Lung (tissue), 12 donors: ENCODE results near the gene NT5M. TPM values are rescaled to one million over a fixed set of nuclear protein-coding genes. Genes with fewer than 3 reads are reported as not detected.

ENCODE experiments used
- ATAC-seq: fragments of 200-7000 bp; cut with Tn5 transposase; one replicate; pipeline ENCODE4 v1.9.1; 2020; ENCODE audit warnings: moderate number of reproducible peaks; ENCODE audit not compliant: insufficient read depth, low FRiP score
- DNase-seq, 3 donors: peaks; one replicate each; pipeline ENCODE4 v3.0.0-alpha.2; 2013 to 2017
- H3K27ac ChIP-seq, 2 donors: one replicate each; pipeline ENCODE4 v1.5.1; 2013; ENCODE audit warnings: mild to moderate bottlenecking in 2 of 2, moderate library complexity in 2 of 2, control low read depth in 1 of 2, inconsistent platforms in 1 of 2, low read depth in 1 of 2, low read length in 1 of 2
- H3K27me3 ChIP-seq, 3 donors: one replicate each; pipeline ENCODE4 v1.5.1; 2013; ENCODE audit warnings: low read length in 2 of 3; ENCODE audit not compliant: control insufficient read depth in 3 of 3, insufficient read depth in 3 of 3
- H3K36me3 ChIP-seq, 4 donors: one replicate each; pipeline ENCODE4 v1.5.1; 2013; ENCODE audit warnings: low read length in 4 of 4, mild to moderate bottlenecking in 1 of 4, moderate library complexity in 1 of 4; ENCODE audit not compliant: control insufficient read depth in 4 of 4, insufficient read depth in 4 of 4
- H3K4me1 ChIP-seq, 5 donors: one replicate each; pipeline ENCODE4 v1.5.1; 2013; ENCODE audit warnings: low read length in 5 of 5, mild to moderate bottlenecking in 2 of 5, moderate library complexity in 1 of 5; ENCODE audit not compliant: control insufficient read depth in 5 of 5, insufficient read depth in 5 of 5
- H3K4me3 ChIP-seq: one replicate; pipeline ENCODE4 v1.5.1; 2013; ENCODE audit warnings: mild to moderate bottlenecking, control low read depth, moderate library complexity
- H3K9ac ChIP-seq, 2 donors: one replicate each; pipeline ENCODE4 v1.5.1; 2013; ENCODE audit warnings: low read length in 2 of 2, control low read depth in 1 of 2; ENCODE audit not compliant: insufficient read depth in 1 of 2
- H3K9me3 ChIP-seq, 4 donors: one replicate each; pipeline ENCODE4 v1.5.1; 2013; ENCODE audit warnings: low read length in 3 of 4, mild to moderate bottlenecking in 1 of 4, moderate library complexity in 1 of 4; ENCODE audit not compliant: control insufficient read depth in 4 of 4, insufficient read depth in 3 of 4
- WGBS, 2 donors: extraction: QIAGEN DNeasy Blood & Tissue Kit; methylation state at CpG; one replicate each; pipeline ENCODE4 v1.1.7; 2013; 5-methylcytosine and 5-hydroxymethylcytosine counted together
- polyA plus RNA-seq, 2 donors: library from polyadenylated mRNA; stranded (reverse); fragments of 200-250 nt; gene quantifications; one replicate each; pipeline ENCODE4 v1.2.1, GENCODE V29; 2013
- total RNA-seq, 2 donors: library from RNA; depleted of rRNA in 1 of 2; stranded (reverse); fragments of >200 nt in 1 of 2; gene quantifications; one replicate each; pipeline ENCODE4 v1.2.1, GENCODE V29; 2014 to 2021
- TF ChIP-seq, protein P1 (sequence below): IDR thresholded peaks from 2 replicates; pipeline ENCODE4 v1.5.1; 2012; ENCODE audit warnings: mild to moderate bottlenecking; ENCODE audit errors: control extremely low read depth, extremely low read depth
- donor health status: control.
- donor health status: control.
- donor health status: Bipolar disorder and iron deficiency.
- donor health status: healthy.
- donor health status: DM: yes; HTN: yes; CAD: no.

NT5M gene
- total and polyA plus RNA-seq, 4 donors: 1.7 to 2.8 (median 2.1) TPM

DNA sequence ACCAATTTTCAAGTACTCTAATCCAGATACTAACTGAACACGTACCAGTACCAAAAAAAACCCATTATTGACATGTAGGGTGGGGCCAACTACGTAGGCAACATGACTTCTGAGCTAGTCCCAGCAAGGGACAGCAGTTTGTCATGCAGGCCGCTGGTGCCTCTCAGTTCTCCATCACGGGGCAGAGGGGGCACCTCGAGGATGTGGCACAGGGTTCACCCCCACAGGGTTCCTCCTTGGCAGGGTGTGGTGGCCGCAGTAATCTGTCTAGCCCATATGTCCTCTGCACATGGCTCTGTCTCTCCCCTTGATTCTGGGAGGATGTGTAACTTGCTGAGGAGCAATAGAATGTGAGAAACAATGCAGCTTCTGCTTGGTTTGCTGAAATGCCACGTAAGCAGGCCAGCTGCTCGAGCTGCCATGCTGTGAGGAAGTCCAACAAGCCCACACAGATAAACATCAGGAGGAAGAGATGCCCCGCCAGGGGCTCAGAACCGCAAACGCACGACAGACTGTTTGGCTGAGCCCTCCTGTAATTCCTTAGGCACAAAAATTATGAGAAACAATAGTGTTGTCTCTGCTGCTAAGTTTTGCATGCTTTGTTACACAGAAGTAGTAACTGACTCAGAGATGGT, 62.4 kb downstream of the NT5M start:
- Histone ChIP-seq H3K36me3 (no peaks in the 10 kb centered on the region), H3K4me1 (peaks cover 0 to 5% (median 0%) of the 10 kb centered on the region in 5 donors), H3K27ac (no peak overlapping the region), H3K9me3 (peaks cover 0 to 4% (median 0%) of the 10 kb centered on the region in 4 donors), H3K9ac (no peak overlapping the region), H3K4me3 (no peak overlapping the region), H3K27me3 (no peaks in the 10 kb centered on the region)
- ATAC-seq (no peak), DNase-seq (no peak)
- TF ChIP-seq, protein P1, sequence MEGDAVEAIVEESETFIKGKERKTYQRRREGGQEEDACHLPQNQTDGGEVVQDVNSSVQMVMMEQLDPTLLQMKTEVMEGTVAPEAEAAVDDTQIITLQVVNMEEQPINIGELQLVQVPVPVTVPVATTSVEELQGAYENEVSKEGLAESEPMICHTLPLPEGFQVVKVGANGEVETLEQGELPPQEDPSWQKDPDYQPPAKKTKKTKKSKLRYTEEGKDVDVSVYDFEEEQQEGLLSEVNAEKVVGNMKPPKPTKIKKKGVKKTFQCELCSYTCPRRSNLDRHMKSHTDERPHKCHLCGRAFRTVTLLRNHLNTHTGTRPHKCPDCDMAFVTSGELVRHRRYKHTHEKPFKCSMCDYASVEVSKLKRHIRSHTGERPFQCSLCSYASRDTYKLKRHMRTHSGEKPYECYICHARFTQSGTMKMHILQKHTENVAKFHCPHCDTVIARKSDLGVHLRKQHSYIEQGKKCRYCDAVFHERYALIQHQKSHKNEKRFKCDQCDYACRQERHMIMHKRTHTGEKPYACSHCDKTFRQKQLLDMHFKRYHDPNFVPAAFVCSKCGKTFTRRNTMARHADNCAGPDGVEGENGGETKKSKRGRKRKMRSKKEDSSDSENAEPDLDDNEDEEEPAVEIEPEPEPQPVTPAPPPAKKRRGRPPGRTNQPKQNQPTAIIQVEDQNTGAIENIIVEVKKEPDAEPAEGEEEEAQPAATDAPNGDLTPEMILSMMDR: no peak
- WGBS, 2 donors: 81 to 84% methylated on average over 12 of the region's 12 CpGs

DNA sequence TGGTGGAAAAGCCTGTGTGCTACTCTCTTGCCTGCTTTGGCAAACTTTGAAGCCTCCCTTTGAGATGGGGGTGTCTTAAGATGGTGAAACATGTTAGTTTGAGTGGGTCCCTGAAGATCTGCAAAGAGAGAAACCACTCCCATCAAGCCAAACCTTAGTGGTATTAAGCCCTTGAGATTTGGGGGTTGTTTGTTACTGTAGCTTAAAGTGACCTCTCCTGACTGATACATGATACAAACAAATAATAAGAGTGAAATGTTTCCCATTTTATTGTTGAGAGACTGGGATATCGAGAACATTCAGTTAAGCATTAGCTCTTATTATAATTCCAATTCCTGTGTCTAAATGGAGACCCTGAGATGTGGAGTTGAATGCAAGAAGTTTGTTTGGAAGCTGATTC, 63.1 kb downstream of the NT5M start:
- no peak overlapping the region for H3K4me3 ChIP-seq
- WGBS, 2 donors: 94 to 97% methylated on average over 1 of the region's 1 CpG
- peaks cover 0 to 5% (median 0%) of the 10 kb centered on the region in 5 donors for H3K4me1 ChIP-seq
- H3K9me3 ChIP-seq: peaks cover 0 to 4% (median 0%) of the 10 kb centered on the region in 4 donors
- H3K9ac ChIP-seq: no peak overlapping the region
- DNase-seq: no peak
- no peaks in the 10 kb centered on the region for H3K27me3 ChIP-seq
- ATAC-seq: no peak
- H3K27ac ChIP-seq: no peak overlapping the region
- TF ChIP-seq, protein P1: no peak
- H3K36me3 ChIP-seq: no peaks in the 10 kb centered on the region

DNA sequence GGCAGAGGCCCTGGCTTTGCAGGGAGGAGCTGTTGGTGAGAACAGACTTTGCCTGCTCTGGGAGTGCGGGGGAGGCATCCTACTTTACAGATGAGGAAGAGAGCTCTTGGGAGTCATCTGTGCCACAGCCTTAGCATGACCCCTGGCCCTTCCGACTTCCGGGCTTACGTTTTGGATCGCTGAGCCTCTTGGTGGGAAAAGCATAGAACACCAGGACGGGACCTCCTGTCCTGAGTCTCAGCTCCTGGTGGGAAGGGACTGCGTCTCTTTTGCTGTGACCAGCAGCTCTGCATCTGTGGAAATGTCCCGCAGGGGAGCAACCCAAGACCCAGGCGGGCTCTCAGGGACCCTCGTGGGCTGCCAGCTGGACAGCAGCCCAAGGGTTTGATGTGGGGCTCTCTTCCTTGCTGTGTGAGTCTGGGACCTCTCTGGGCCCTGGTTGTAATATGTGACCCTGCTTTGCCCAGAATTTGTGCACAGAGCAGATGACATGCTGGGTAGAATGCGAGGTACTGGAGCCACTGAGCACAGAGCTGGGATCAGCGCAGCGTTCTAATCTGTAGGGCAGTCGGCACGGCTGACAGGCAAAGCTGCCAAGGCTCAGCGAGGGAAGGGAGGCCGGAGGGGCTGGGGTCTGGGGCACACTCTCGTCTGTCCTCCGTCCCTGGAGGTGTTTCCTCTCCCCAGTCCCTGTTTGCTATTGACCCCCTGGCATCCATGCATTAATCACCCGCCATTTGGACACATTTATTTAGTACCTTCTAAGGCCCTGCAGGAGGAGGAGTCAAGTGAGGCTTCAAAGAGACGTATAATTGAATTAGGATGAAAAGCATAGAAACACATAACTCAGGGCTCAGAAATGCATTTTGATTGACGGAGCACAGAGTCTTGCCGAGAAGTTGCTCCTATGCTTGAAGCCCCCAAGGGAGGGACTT, 64.0 kb downstream of the NT5M start:
- TF ChIP-seq, protein P1: no peak
- no peak overlapping the region for H3K4me3 ChIP-seq
- DNase-seq: no peak
- peaks cover 0 to 5% (median 0%) of the 10 kb centered on the region in 5 donors for H3K4me1 ChIP-seq
- H3K9ac ChIP-seq: no peak overlapping the region
- no peaks in the 10 kb centered on the region for H3K36me3 ChIP-seq
- no peak for ATAC-seq
- 82 to 84% methylated on average over 23 of the region's 23 CpGs for WGBS, 2 donors
- peaks cover 0 to 2% (median 0%) of the 10 kb centered on the region in 3 donors for H3K27me3 ChIP-seq
- H3K27ac ChIP-seq: no peak overlapping the region
- peaks cover 0 to 4% (median 0%) of the 10 kb centered on the region in 4 donors for H3K9me3 ChIP-seq
